Measurements from ENCODE around the gene TPCN2.
"Not testable (repeated sequence)": the region's sequence is repeated elsewhere in the genome, so short reads cannot be mapped to it uniquely, and the experiment has no call there.

Gene TPCN2

GRCh38 chr11:69076129-69076791 is 27.5 kb downstream of the TPCN2 start:
- no peak for DNase-seq (ENCODE audit: low read depth)

GRCh38 chr11:69076977-69077376 is 28.2 kb downstream of the TPCN2 start:
- DNase-seq (ENCODE audit: low read depth), result not testable (repeated sequence)

- DNase-seq (ENCODE audit: low read depth), result no peak
Measured at GRCh38 chr11:69078508-69078907, 29.8 kb downstream of the TPCN2 start.

GRCh38 chr11:69078930-69079605 is 30.3 kb downstream of the TPCN2 start:
- DNase-seq (ENCODE audit: low read depth), result no peak

GRCh38 chr11:69079661-69080256 is 31.0 kb downstream of the TPCN2 start:
- no peak for DNase-seq (ENCODE audit: low read depth)

- no peak for DNase-seq (ENCODE audit: low read depth)
Measured at GRCh38 chr11:69080257-69080995, 31.7 kb downstream of the TPCN2 start.

GRCh38 chr11:69081180-69081579 is 32.4 kb downstream of the TPCN2 start:
- no peak for DNase-seq (ENCODE audit: low read depth)

- DNase-seq (ENCODE audit: low read depth), result no peak
Measured at GRCh38 chr11:69083531-69084247, 35.0 kb downstream of the TPCN2 start.

GRCh38 chr11:69084371-69084770 is 35.6 kb downstream of the TPCN2 start:
- DNase-seq (ENCODE audit: low read depth), result no peak

- no peak for DNase-seq (ENCODE audit: low read depth)
Measured at GRCh38 chr11:69085490-69086095, 36.9 kb downstream of the TPCN2 start.

- no peak for DNase-seq (ENCODE audit: low read depth)
Measured at GRCh38 chr11:69086152-69087132, 37.7 kb downstream of the TPCN2 start.

- no peak for DNase-seq (ENCODE audit: low read depth)
Measured at GRCh38 chr11:69087133-69087524, 38.4 kb downstream of the TPCN2 start.

GRCh38 chr11:69087811-69088210 is 39.1 kb downstream of the TPCN2 start:
- DNase-seq (ENCODE audit: low read depth), result no peak

GRCh38 chr11:69088676-69089146 is 40.0 kb downstream of the TPCN2 start:
- DNase-seq (ENCODE audit: low read depth), result peak; percentile 32

GRCh38 chr11:69089258-69089657 is 40.5 kb downstream of the TPCN2 start:
- no peak for DNase-seq (ENCODE audit: low read depth)

- DNase-seq (ENCODE audit: low read depth), result no peak
Measured at GRCh38 chr11:69091638-69092165, 43.0 kb downstream of the TPCN2 start.

GRCh38 chr11:69092263-69092662 is 43.5 kb downstream of the TPCN2 start:
- DNase-seq (ENCODE audit: low read depth), result no peak

- no peak for DNase-seq (ENCODE audit: low read depth)
Measured at GRCh38 chr11:69093106-69093505, 44.4 kb downstream of the TPCN2 start.

GRCh38 chr11:69094111-69094914 is 45.6 kb downstream of the TPCN2 start:
- no peak for DNase-seq (ENCODE audit: low read depth)

Measured in stimulated activated CD8-positive, alpha-beta memory T cell treated with anti-CD3 and anti-CD28 coated beads, Interleukin-7, amount 100 ng/mL, for 24 hours (primary cell).